ENCODE data around the gene UBN2.
"Not testable (repeated sequence)": the region's sequence is repeated elsewhere in the genome, so short reads cannot be mapped to it uniquely, and the experiment has no call there.

UBN2 gene

DNA sequence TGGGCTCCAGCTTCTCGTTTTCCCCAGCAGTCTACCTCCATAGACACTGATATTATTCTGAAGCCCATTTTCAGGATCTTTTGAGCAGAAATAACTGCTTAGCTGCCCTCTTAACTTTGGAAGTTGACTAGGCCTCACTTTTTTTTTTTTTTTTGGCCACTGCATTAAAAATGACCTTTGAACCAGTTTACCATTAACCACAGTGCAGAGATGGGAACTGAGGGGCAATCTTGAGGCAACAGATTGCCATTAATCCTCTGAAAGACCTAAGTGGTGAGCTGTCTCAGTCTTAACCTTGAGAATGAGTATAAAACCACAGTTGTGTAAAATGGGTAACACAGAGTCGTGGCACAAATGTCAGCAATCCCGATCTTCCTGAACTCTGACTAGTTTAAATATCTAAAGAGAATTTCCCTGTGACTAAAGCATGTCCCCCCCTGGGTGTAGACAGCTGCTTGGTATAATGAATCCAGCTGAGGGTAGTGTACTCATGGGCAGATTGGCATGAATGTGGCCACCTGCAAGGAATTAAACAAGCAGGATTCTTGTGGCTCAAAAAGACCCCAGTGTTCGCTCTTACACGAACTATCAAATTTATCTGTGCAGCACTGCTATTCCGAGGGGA is 64.0 kb downstream of the UBN2 start:
- no peak for DNase-seq (ENCODE audit: low read depth, low spot score)

DNA sequence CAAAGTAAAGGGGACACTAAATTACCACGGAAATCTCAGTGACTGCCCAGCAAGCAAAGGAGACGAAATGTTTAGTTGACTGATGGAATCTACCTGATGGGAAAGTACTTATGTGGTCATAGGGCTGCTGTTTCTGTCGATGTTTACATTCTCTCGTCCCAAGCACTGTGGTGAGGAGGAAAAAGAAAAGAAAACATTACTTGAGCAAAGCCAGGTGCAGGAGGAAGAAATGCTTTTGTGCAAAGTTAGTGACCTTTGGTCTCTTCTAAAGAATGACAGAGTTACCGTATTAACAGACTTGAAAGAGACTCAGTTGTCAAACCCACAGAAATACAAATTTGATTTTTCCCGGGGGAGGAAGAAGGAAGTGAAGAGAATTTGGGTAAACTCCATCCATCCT is 66.8 kb downstream of the UBN2 start:
- no peak for DNase-seq (ENCODE audit: low read depth, low spot score)

DNA sequence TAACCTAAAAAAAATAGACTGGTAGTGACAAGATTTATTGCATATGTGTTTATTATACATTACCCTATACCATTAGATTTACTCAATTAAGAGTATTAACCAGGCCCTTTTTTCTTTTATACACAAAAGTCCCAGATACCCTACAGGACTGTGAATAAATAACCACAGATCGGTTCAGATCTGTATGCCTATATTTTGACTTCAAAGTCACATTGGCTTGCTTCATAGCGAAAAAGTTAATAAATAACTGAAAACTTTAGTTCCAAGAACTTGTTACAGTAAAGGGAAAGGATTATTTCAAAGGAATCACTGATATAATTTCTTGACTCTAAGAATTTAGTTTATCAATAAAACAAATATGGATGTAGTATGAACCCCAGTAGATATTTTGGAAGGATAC is 68.3 kb downstream of the UBN2 start:
- no peak for DNase-seq (ENCODE audit: low read depth, low spot score)

DNA sequence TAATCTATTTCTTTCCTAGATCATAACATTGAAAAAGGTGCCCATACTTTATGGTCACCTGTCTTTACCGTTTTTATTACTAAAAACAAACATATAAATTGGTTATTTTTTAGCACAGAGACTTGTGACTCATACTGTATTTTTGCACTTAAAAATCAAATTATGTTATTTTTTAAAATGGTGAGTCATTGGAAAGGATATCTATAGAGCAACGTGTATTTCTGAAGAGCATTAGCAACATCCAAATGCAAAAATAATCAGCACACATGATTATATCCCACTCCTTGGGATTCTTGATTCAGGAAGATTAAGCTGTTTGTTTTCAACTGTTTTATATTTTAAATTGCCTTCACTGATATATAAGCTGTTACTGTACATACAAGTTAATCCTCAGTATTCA is 69.4 kb downstream of the UBN2 start:
- DNase-seq (ENCODE audit: low read depth, low spot score), result no peak

DNA sequence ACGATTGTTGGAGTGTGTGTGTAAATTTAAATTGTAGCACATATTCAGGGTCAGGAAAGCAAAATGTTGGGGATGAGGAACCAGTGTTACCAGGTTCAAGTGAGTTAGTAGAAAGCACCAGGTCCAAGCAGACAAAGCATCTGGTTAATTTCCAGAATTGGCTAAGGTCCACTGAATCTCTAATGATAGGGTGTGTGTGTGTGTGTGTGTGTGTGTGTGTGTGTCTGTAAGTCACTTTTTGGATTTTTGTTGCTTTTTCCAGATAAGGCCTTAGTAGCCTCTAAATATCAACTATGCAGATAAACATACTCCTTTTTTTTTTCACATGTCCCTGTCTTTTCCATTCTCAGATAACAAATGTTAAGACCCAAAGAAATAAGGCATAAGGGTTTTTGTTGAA is 73.5 kb downstream of the UBN2 start:
- no peak for DNase-seq (ENCODE audit: low read depth, low spot score)

DNA sequence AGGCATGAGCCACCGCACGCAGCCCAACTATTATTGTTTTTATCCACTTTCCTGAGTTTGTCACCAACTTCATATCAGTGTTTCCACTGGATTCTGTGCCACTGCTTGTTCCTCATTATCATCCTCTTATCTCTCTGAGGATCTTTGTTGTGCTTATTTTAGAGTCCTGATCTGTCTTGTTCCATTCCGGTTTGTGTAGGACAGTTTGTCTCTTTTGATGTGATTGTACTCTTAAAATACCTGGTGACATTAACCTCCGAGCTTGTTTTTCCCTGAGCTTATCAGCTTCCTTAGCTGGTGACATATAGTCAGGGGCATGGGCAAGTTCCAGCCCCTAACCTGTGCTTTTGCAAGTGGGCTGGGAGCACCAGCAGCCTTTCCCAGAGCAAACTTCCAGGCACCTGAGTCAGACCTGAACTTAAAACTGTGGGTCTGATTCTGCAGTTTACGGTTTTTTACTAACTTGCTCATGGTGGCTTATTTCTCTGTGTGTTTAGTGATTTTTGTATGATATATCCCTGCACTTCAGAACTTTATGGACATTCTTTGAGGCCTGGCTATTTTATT is 87.0 kb downstream of the UBN2 start:
- DNase-seq (ENCODE audit: low read depth, low spot score), result no peak

DNA sequence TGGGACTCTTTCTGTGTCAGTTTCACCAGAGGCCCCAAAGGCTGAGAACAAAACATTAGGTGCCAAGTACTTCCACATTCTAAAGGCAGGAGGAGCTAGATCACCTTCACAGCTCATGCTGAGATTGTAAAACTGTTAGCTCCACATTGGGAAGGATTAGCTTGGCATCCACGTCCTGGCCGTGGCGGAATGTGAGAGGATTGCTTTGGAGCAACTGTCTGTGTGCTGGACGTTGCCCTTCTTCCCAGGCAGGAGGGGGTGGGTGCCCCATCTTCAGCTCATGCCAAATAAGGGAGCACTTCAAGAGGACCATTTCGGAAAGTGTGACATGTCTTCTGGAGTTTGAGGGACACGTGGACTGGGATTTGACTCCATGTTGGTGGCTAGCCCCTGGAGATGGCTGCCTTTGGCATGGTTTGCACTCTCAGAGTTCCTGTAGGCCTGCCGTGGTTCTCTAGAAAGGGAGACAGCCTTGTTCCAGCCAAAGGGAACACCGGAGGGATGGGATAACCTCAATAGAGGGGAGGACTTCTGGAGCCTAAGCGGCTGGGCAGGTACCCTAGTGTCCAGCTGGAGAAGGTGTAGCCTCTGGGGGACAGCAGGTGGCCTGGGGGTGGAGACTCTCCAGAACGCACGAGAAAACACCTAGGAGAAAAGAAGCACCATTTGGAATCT is 90.2 kb downstream of the UBN2 start:
- DNase-seq (ENCODE audit: low read depth, low spot score), result no peak

DNA sequence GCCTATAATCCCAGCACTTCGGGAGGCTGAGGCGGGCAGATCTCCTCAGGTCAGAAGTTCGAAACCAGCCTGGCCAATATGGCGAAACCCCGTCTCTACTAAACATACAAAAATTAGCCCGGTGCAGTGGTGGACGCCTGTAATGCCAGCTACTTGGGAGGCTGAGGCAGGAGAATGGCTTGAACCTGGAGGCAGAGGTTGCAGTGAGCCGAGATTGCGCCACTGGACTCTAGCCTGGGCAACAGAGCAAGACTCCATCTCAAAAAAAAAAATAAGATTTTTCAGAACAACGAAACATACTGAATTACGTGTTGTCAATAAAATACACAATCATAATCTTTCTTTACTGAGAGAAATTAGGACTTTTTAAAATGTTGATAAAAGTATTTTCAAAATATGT is 93.7 kb downstream of the UBN2 start:
- DNase-seq (ENCODE audit: low read depth, low spot score), result not testable (repeated sequence)

DNA sequence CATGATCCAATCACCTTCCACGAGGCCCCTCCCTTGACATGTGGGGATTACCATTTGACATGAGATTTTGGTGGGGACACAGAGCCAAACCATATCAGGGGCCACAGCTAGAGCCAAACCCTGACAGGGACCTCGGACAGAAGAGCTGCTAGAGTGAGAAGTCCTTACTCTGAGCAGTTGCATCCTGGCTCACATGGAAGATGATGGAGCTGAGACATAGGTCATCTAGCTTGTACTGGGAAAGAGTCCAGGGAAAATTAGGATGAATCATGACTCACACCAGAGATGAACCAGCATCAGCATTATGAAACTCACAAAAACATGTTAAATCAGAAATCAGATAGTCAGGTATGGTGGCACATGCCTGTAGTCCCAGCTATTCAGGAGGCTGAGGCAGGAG is 97.3 kb downstream of the UBN2 start:
- no peak for DNase-seq (ENCODE audit: low read depth, low spot score)

DNA sequence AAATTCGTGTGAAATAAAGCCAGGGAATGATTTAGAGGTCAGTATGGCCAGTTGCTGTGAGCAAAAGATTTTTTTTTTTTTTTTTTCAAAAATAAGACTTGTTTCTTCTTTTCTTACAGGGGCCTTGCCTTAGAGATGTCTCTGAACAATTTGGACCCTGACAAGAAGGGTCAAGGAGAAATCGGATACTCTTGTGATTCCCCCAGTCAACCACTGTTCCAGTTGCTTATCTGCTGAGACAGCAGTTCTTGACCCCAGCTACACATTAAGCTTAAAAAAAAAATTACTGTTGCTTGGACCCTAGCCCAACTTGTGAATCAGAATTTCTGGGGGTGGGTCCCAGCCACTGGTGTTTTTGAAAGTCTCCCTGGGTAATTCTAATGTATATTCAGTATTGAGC is 98.1 kb downstream of the UBN2 start:
- no peak for DNase-seq (ENCODE audit: low read depth, low spot score)

DNA sequence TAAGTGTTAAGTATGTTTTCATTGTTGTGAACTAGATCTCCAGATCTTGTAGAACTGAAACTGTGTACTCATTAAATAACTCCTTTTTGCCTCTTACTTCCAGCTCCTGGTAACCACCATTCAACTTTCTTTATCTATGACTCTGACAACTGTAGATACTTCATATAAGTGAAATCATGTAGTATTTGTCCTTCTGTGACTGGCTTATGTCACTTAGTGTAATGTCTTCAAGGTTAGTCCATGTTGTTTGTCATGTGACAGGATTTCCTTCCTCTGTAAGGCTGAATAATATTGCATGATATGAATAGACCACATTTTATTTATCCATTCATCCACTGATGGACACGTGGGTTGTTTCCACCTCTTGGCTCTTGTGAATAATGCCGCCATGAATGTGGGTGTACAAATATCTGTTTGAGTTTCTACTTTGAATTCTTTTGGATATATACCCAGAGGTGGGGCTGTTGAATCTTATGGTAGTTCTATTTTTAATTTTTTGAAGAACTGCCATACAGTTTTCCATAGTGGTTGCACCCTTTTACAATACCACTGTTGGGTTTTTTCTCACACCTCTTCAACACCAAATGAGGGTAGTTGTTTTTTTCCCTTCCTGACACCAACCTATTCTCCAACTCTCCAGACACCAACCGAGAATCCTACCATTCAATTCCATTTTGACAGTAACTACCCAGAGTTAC is 99.4 kb downstream of the UBN2 start:
- DNase-seq (ENCODE audit: low read depth, low spot score), result no peak

DNA sequence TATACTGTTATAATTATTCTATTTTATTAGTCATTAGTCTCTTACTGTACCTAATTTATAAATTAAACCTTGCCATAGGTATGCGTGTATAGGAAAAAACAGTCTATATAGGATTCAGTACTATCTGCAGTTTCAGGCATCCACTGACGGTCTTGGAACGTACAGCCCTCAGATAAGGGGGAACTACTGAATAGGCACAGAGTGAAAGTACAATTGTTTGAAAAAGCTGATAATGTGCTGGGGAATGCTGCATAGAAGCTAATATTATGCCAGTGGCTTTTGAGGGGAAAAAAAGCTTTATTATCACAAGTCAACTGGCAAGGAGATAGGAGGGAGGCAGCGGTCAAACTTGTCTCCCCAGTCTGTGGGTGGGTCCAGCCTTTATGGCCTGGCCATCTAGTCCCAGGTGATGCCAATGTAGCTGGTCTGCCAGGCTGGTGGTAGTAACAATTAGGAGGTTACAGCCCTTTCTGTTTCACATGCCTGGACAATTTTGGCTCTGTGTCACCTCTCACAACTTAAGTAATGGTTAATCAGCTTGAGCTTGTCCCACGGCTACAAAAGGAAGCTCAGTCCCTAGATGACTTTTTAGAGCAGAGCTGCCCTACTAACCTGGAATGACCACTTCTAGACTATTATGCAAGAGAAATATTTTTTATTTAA is 101.8 kb downstream of the UBN2 start:
- DNase-seq (ENCODE audit: low read depth, low spot score), result no peak

DNA sequence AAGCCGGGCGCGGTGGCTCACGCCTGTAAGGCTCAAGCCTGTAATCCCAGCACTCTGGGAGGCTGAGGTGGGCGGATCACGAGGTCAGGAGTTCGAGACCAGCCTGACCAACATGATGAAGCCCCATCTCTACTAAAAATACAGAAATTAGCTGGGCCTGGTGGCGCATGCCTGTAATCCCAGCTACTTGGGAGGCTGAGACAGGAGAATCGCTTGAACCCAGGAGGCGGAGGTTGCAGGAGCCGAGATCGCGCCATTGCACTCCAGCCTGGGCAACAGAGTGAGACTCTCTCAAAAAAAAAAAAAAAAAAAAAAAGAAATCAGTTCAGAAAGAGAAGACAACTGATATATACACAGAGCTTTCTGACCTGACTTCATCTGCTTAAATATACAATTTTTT is 102.4 kb downstream of the UBN2 start:
- DNase-seq (ENCODE audit: low read depth, low spot score), result not testable (repeated sequence)

DNA sequence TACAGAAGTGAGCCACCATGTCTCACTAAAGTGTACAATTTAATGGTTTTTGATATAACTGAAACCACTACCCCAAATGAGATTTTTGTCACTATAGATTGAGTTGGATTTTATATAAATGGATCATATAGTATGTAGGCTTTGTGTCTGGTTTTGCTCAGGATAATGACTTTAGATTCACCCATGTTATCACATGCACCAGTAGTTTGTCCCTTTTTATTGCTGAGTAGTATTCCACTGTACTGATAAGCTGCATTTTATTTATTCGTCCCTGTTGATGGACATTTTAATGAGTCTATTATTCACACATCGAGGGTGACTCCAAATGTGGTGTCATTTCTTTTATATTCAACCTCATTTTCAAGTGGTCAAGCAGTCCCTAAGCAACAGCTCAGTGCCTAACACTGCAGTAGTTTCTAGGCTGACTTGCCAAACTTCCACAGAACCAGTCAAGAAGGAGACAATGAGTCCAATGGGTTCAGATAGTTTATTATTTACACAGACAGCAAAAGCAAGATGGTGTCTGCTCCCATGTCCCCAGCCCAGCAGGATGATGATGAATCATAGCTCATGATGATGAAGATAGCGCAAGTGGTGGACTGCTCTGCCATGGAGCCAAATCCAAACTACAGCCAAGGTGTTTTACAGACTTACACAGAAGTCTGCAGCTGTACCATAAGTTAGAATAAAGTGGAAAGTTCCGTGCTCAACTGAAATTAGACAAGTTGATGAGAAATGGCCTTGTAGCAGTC is 103.5 kb downstream of the UBN2 start:
- DNase-seq (ENCODE audit: low read depth, low spot score), result no peak

DNA sequence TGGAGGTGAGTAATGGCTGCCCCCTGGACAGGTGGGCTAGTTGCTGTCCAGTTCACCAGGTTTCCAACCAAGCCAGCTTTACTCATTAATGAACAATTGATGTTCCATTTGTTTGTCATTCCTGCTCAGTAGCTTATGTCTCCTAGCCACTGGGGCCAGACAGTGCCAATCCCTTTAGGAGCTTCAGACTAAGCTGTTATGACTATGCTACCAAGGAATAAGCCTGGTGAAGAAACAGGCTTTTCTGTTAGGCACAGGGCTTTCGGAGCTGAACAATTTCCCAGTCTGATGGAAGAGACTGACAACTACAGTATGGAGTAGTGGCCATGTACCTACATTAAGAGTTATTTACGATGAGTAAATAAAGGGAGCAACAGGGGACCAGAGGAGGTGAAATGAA is 108.0 kb downstream of the UBN2 start:
- DNase-seq (ENCODE audit: low read depth, low spot score), result no peak

DNA sequence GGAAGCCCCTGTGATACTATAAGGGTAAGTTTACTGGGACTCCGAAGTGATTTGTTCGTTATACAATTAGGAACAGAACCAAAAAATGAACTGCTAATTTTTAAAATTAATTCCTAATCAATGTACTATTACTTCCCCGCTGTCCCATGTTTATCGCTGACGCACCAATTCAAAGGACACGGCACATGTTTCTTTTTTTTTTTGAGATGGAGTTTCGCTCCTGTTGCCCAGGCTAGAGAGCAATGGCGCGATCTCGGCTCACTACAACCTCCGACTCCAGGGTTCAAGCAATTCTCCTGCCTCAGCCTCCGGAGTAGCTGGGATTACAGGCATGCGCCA is 108.6 kb downstream of the UBN2 start:
- no peak for DNase-seq (ENCODE audit: low read depth, low spot score)

DNA sequence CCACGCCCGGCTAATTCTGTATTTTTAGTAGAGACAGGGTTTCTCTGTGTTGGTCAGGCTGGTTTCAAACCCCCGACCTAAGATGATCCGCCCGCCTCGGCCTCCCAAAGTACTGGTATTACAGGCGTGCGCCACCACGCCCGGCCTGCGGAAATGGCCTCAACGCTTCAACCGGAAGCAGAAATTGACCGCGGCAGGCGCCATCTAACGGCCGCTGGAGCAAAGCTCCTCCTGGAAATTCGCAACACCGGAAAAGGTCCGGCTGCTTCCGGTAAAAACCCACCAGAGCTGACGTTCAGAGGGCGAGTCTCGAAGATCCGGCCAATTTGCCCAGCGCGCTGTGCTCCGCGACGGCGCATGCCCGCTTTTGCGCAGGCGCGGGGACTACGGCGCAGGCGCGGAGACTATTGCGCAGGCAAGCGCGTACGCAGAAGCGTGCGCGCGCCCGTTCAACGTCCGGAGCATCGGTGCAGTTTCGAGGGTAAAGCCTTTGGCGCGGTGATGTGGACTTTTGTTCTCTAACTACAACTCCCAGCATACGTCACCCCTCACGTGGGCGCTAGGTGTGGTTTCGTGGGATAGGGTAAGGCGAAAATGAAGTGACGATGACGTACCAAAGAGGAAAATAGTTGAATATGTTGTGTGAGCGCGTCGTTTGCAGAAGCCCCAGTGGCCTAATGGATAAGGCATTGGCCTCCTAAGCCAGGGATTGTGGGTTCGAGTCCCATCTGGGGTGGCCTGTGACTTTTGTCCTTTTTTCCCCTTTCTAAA is 109.2 kb downstream of the UBN2 start:
- DNase-seq (ENCODE audit: low read depth, low spot score), result peak; percentile 98

DNA sequence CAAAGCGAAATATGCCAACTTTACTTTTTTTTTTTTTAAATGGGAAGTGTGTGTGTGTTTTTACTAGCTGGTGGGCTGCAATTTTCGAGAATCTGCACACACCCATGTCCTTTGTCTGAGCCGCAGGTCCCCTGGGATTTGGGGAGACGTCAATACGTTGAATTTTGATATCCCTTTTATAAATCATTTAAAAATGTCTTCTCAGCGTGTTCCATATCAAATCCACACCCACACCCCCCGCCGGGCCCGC is 109.7 kb downstream of the UBN2 start:
- DNase-seq (ENCODE audit: low read depth, low spot score), result peak; percentile 42

DNA sequence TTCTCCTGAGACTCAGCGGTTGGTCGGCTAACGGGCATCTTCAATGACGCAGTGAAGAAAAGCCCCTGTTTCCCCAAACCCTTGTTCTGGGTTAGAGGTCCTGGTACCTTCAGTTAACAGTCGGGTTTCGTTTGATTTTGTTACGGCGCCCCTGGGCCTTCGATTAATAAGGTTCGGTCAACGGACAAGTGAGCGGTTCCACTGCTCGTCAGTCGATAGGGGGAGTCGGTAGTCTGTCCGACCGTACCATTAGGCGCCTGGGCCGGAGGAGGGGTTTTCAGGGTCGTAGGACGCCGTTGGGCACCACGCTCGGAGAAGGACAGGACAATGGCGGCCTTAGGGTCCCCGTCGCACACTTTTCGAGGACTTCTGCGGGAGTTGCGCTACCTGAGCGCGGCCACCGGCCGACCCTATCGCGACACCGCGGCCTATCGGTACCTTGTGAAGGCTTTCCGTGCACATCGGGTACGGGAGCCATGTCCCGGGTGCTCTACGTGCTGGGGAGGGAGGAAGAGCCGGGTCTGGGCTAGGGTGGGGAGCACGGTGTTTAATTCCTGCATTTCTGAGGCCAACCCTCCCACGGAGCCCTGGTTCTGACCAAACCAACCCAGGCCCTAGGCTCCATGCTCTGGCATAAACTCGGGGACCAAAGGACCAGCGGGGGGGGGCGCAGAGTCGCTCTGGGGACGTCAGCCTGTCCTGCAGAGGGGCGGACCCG is 110.2 kb downstream of the UBN2 start, which contains the start of gene FMC1:
Gene FMC1, plus strand, starts transcription at position 280 of the 718 bp plus-strand sequence. Its CDS starts 48 bp downstream, at position 328.
- peak; percentile 70 for DNase-seq (ENCODE audit: low read depth, low spot score)

DNA sequence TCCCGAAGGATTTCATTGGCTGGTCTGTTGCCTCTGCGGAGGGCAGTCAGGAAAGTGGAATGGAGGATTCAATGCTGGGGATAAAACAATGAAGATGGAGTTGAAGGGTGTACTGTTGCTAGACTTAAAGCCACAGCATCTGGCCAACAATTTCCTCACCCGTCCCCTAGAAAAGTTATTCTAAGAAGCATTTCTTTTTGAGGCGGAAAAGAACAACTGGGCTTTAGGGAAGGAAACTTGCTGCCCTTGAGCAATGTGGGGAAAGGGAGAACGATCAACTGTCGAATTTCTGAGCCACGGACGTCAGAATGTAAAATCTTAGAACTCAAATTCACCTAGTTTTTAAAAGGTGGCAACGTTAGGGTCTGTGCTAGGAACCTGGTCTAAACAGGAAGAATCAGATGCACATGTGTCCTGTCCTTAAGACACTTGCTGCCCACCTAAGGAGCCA is 110.8 kb downstream of the UBN2 start:
- no peak for DNase-seq (ENCODE audit: low read depth, low spot score)
